Suppressor macrophage (primary cell): Measurements from ENCODE around the gene PDILT.

Source experiments
- DNase-seq, 4 experiments: peaks; one replicate each; pipeline ENCODE4 v3.0.0-alpha.2; 2020 to 2022

Gene PDILT

DNA sequence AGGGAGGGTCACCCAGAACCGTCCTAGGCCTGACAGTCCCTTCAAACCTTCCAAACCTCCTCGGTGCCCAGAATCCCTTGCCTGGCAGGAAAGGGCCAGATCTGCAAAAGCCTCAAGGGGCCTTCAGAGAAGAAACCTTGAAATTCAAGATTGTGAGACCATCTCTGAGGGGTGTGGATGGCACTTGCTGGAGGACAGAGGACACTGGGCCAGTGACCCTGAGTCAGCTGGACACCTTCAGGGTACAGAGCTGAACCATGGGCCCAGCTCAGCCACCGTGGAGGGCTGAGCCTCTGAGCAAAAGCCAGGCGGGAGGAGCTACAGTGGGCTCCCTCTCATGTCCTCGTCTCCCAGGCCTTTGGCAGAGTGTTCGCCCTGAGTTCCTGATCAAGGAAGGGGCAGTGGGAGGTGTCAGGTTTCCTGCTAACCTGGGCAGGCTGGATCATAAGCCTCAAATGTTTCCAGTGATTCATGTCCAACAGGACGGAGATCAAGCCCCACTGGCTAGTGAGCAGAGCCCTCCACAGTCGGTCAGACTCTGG lies 3.0 kb downstream of the PDILT start:
- no peak for DNase-seq

DNA sequence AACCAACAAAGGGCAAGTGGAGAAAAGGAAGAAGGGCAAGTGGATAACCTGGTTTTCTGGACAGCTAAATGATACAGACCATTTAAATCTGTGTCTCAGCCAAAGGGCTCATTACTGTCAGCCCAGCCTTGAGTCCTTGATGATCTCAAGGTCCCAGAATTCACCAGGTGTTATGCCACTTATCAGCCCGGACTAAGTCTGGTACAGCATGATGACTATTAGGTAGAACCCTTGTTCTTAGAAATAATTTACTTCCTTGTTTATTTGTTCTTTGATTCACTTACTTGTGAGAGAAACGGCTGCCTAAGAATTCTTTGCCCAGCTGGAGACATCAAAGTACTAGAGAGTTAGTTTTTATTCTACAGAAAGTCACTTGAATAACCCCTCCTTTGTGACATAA lies 3.5 kb downstream of the PDILT start:
- no peak for DNase-seq

DNA sequence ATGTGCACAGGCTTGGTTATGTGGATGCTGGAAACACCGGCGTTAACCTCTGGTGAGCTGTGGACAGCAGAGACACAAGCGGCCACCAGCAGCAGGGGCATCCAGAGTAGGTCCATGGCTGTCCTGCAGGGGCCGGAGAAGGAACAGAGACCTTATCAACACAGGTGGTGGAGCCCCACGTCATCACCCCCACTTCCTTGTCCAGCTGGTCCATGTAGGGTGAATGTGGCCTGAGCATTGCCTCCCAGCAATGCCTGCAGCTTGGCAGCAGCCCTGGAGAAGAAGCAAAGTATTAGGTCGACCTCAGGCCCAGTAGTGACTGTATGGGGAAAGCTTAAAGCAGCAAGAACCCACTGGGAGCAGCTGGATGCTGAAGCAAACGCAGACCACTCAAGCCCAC lies 5.4 kb downstream of the PDILT start:
- DNase-seq, result no peak

DNA sequence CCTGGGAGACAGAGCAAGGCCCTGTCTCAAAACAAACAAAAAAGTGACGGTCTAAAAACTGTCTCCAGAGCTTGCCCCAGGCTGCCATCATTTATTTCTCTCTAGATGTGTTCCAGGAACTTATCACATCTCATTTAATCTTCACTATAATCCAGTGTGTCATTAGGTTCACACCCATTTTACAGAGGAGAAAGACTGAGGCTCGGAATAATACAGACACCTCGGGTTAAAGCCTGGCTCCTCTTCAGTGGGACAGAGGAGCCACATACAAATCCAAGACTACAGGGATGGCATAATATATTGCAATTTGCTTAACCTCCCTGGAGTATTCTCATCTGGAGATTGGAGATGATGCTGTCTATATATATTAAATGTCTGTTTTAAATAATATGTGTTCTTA lies 5.9 kb downstream of the PDILT start:
- no peak for DNase-seq

DNA sequence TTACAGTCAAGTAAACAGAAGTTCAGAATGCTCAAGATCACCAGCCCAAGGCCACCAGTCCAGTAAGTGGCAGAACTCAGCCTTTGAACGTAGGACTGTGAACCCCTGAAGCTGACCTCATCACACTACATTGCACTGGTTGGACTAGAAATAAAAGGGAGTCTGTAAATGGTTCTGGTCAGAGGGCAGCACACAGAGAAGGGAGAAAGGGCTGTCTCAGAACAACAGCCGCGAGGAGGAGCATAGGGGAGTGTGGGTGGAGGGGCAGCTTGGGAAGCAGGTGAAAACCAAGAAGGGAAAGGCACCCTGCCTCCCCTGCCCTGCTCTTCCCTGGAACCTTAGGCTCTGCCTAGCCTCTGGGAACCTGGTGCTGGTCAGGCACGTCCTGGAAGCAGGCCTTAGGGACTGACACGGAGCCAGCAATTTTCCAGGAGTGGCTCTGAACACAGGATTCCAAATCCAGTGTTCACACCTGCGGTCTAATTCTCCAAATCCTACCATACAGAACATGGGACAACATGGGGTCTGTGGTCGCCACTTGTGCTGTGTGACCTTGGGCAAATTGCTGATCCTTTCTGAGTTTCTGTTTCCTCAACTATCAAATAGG lies 7.0 kb downstream of the PDILT start:
- DNase-seq, result no peak

DNA sequence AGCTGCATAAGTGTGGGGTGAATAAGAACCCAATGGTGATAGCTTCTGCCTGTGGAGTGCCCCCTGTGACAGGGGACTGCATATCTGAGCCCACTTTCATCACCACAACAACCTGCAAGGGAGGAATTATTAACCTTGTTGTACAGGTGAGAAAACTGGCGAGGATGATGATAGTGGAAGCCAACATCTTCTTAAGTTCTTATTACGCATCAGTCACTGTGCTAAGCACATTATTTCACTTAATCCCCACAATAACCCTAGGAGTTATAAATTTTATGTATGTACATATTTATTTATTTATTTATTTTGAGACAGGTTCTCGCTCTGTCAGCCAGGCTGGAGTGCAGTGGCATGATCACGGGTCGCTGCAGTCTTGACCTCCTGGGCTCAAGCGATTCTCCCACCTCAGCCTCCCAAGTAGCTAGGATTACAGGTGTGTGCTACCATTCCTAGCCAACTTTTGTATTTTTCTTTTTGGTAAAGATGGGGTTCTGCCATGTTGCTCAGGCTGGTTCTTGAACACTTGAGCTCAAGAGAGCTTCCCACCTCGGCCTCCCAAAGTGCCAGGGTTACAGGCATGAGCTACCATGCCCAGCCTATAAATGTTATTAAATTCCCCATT lies 7.6 kb downstream of the PDILT start:
- no peak for DNase-seq

DNA sequence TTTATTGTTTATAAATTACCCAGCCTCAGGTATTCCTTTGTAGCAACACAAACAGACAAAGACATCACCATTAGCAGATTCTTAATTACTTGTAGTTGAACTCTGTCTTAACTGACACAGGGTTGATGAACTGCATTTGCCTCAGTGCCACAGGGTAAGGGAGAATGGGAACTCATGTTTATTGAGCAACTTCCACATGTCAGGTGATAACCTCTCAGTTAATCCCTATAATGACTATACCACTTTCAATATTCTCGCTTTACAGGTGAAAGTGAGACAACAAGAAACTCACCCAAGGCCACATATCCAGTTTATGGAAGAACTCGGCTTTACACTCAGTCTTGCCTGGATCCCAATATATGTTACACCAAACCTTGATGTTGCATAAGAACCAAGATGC lies 8.6 kb downstream of the PDILT start:
- DNase-seq, result no peak

DNA sequence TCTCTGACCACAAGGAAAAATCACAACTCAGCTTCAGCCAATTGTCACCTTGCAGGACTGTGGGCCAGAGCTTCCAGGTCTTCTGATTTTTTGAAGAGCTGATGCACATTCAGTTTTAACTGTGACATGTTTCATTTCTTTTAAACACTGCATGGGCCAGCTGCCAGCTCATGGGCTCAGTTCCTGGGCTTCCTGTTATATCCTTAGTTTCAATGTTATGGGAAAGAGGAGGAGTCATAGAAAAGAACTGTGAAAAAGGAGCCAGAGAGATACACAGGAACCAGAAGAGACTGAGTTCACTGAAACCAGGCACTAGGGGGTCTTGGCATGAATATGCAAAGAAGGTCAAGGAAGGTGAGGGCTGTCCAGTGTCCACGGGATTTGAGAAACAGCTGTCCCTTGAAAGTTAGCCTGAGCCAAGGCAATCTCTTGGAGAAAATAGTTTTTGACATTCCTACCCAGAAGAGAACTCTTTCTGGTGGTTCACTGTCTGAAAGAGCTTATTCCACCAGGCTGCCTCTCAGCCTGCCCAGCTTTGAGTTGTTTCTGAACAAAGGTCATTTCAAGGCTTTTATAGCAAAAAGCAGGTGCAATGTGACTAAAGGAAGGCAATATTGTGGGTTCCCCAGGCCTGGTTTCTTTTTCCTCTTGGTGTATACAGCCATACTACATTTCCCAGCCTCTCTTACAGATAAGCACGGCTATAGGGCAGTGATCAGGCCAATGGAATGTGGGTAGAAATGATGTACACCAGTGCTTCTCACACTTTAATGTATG lies 10.5 kb downstream of the PDILT start:
- no peak for DNase-seq

DNA sequence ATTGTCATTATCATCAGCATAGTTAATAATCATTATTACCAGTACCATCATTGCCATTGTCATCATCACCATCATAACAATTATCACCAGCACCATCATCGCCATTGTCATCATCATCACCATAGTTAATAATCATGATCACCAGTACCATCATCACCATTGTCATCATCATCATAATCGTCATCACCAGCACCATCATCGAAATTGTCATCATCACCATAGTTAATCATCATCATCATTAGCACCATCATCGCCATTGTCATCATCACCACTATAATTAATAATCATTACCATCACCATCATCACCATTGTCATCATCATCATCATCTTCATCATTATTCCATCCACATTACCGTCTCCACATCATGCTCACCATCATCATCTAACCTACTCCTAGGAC lies 13.5 kb downstream of the PDILT start:
- DNase-seq, result no peak

DNA sequence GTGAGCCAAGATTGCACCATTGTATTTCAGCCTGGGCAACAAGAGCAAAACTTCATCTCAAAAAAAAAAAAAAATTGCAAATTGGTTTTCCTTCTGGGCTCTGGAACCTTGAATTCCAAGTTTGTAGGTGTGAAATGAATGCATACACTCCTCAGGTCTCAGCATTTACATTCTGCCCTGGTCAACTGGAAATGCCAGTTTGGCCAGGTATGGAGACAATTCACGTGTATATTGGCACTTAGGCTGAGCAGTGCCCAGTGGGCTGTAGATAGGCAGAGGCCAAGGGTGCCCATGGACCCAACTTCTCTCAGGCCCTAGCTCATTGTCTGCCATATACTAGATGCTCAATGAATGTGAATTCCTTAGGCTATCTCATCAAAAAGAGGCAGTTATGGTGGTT lies 15.7 kb downstream of the PDILT start:
- DNase-seq, result no peak

DNA sequence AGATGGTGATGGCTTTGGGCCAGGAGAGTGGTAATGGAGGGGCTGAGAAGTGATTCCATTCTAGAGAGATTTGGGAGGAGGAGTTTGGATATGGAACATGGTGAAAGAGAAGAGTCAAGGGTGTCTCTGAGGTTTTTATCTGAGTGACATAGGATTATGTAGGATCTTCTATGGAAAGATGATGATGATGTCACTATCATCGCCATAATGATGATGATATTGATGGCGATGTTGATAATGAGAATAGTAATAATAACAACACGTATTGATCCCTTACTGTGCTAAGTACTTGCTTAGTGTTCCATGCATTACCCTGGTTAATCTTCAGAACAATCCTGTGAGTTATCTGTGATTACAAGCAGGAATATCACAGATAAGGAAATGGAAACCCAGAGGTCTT lies 16.6 kb downstream of the PDILT start:
- DNase-seq, result no peak

DNA sequence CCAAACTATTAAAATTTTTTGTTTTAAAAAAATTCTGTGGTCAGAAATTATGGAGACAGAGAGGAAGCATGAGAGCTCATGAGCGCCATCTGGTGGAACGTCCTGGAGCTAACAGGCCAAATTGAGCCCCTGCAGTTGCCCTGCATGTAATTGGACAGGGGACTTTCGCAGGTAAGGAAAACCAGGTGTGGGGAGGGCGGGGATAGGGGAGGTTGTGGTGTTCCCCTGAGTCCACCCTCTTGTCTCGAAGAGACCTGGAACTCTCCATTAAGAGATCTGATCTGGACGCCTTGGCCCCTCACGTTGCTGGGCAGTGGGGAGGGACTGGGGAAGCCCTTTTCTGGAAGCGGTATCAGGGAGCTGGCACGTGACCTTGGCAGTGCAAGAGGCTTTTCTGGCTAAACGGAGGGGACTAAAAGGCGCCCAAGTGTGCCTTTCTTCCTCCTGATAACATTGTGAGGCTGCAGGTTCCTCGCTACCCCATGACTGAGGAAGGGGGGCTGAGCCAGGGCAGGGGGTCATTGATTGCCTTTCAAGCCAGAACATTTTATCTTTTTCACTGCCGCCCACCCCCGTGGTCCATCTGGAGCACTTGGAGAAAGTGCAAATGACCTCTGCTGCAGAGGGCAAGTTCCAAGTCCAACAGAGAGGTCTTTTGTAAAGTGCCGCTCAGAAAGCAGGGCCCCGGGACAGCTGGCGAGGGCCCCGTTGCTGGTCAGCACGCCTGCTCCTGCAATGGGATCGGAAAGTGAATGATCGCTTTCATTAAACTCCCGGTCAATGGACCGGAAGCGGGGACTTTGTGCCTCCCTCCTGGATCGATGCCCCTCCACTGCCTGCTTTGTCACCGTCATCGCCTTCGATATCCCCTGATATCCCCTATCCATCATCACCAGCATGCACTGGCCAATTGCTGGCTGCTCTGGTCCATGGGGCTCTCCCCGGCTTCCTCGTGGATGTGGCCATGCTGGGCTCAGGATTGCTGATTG lies 18.4 kb downstream of the PDILT start:
- peak; percentile 64 to 83 (median 77) for DNase-seq

DNA sequence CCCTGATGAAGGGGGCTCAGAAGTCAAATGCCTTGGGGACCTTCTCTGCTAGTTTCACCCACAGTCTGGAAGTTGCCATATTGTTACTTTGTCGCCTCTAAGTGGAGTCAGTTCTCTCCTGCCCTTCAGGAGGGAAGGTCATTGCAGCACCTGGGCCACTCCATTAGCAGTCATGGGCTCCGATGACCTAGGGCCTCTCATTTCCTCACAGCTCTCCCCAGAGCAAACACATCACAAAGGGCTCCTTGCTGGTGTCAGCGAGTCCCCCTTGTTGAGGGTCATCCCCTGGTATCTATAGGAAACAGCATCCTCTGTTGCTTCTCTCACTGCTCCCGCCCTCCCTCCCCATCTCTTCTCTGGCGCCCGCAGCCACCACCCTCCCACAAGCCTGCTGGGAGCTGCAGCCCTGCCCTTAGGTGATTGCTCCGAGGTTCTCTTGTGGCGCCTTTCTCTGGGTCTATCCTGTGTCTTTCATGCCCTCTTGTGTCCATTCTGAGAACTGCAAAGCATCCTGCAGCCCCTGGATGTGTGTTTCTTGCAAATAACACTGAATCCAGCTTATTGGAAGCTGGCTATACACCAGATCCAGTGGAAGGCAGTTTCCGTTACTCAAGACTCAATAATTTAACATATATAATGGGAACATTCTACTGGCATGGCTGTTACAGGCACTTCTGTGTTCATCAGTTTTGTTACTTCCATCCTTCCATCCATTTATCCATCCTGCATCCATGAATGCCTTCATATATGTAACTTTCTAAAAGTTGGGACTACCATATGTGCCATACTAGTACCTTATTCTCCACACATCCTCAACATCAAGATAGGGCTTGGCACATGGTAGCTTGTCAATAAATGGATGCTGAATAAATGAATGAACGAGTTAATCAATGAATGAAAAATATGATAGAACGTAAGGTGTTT lies 21.2 kb downstream of the PDILT start:
- peak; percentile 60 to 73 (median 67) for DNase-seq

DNA sequence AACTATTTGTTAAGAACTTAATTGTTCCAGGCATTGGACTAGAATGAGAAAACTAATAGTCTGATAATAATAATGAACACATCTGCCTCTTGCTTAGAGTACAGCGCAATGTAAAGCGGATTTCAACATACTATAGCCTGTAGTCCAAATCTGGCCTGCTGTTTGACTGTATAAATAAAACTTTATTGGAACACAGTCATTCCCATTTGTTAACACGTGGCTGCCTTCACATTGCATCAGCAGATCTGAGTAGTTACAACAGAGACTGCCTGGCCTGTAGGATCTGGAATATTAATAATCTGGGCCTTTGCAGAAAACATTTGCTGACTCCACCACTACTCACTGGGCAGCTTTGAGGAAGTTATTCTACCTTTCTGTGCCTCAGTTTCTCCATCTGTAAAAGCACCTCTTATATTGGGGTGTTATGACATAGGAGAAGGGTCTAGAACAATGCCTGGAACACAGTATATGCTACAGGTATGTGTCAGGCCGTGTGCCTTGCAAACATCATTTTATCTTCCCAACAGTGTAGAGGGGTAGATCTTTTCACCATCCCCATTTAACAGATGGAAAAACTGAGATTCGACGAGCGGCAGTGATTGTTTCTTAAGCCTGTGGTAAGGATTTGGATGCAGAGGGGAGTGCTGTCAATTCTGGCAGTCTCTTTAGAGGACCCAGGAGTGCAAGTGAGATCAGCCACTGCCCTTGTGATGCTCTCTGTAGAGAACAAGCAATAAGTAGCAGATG lies 22.2 kb downstream of the PDILT start:
- no peak for DNase-seq

DNA sequence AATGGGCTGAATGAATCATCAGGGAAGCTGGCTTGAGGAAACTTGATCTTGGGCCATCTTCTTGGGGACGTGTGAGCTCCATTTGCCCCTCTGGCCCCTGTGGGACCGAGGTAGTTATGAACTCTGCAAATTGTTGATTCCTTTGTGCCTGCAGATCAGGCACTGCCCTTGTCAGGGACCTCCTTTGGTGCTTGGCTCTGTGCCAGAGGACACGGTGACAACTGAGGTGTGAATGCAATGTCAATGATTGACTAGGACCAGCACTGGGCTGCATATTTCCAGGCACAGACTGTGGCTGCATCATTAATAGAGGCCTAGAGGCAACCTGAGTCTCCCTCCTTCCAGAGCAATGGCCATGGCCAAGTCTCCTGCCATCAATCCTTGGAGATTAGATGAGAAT lies 23.8 kb downstream of the PDILT start:
- no peak for DNase-seq

DNA sequence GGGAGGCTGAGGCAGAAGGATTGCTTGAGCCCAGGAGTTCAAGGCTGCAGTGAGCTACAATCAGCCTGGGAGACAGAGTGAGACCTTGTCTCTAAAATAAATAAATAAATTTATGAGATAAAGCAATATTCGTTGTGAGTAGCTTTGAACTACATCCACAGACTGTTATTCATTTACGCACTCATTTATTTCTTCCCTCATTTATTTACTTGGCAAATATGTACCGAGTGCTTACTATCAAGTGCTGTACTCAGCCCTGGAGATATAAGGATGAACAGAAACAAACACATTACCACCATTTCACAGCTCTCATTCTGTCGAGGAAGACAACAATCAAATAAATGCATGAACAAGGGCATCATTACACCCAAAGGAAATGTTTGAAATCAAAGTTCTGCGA lies 27.4 kb downstream of the PDILT start:
- DNase-seq, result no peak

DNA sequence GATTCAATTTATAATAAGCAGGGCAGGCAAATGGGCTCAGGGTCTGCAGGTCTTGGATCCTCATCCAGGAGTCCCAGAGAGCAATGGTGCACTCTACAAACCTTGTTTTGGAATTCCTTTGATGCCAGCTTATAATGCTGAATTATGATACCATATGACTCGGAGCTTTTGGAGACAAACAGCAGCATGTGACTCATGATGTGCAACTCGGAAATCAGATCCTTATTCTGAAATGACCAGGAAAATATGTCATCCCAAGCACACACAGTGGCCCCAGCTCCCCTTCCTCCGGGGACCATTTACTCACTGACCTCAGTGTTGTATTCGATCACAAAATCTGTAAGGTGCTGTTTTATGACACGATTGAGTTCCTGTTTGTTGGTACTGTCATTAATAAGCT lies 31.8 kb downstream of the PDILT start:
- DNase-seq, result no peak

DNA sequence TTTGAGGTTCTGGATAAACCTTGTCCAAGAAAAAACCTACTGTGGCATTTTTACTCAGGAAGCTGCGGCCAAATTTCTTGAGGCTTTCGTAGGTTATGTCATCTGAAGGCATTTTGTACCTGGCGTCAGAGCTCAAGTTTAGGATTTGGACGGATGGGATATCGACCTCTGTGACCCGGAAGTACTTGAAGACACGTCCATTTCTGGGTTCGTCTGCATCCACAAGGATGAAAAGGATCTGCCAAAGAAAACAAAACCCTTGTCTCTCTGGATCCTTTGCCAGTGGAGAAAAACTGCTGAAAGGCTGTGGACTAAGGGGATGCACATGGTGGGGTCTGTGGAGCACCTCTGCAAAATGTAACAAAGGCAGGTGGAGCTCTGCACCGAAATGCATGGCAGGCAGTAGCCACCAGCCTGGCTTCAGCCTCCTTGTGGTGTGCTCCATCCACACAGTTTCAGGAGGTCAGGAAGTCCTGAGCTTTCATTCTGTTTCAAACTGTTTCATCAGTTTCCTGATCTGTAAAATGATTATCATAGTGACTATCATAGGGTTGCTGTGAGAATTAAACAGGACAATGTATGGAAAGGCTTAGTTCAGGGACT lies 35.0 kb downstream of the PDILT start:
- no peak for DNase-seq

DNA sequence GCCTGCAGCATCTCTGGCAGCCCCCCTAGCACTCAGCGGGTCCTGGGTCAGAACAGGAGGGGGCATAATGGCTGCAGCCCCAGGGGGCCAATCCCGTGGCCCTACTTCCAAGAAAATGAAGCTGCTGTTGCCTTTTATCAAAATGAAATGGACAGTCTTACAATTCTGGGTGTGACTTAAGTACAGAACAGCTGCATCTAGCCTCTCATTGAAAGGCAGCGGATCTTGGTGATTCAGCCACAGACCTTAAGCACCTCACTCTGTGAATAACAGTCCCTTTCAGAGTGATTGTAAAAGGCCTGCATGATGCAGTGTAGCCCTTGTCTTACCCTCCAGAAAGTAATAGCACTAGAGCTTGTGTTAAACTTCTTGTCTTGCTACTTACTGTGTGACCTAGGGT lies 40.5 kb downstream of the PDILT start:
- DNase-seq, result no peak

DNA sequence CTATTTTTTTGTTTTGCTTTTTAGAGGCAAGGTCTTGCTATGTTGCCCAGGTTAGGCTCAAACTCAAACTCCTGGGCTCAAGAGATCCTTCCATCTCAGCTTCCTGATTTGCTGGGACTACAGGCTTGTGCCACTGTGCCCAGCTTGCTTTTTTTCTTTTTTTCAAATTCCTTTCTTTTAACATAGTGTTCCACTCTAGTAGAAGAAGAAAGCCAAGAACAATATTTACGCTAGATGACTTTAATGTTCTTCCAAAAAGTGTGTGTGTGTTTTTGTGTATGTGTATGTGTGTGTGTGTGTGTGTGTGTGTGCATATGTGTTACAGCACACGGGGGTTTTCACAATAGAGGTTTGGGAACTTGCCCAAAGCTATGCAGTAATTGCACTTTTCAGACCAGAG lies 41.3 kb downstream of the PDILT start:
- no peak for DNase-seq
